ENCODE data around the gene ANKRD28.

- TF ChIP-seq CTCF (conservative IDR thresholded peaks at IDR 0.05; ENCODE audit: low read depth, low read length): no peak
- TF ChIP-seq EZH2 (IDR thresholded peaks at IDR 0.05; ENCODE audit: low read length, unreplicated experiment): no peak
- no peak for TF ChIP-seq EZH2phosphoT487 (IDR thresholded peaks at IDR 0.05; ENCODE audit: borderline replicate concordance, low read length)
Measured at GRCh38 chr3:15805756-15806266, 8.0 kb upstream of the ANKRD28 start.

Measured in PC-3 (cell line).